GM13976 (cell line): Measurements from ENCODE around the gene CSRP3.

ENCODE experiments used
- DNase-seq: peaks from one replicate; pipeline ENCODE4 v3.0.0; 2012; ENCODE audit warnings: low spot score
- in situ Hi-C: fragments of 300-500 bp; cut with MboI; formaldehyde crosslinking; loops from one replicate; pipeline ENCODE4 v1.12.0; 2022; ENCODE audit warnings: low sequenced_read_pairs, mixed read lengths, inconsistent platforms; ENCODE audit not compliant: unreplicated experiment
- TF ChIP-seq, protein P1 (sequence below): IDR thresholded peaks from 2 replicates; pipeline ENCODE4 v1.5.1; 2012; ENCODE audit warnings: borderline replicate concordance, mild to moderate bottlenecking; ENCODE audit not compliant: insufficient read depth; ENCODE audit errors: extremely low read depth, missing control alignments, control extremely low read depth

The CSRP3 gene

DNA sequence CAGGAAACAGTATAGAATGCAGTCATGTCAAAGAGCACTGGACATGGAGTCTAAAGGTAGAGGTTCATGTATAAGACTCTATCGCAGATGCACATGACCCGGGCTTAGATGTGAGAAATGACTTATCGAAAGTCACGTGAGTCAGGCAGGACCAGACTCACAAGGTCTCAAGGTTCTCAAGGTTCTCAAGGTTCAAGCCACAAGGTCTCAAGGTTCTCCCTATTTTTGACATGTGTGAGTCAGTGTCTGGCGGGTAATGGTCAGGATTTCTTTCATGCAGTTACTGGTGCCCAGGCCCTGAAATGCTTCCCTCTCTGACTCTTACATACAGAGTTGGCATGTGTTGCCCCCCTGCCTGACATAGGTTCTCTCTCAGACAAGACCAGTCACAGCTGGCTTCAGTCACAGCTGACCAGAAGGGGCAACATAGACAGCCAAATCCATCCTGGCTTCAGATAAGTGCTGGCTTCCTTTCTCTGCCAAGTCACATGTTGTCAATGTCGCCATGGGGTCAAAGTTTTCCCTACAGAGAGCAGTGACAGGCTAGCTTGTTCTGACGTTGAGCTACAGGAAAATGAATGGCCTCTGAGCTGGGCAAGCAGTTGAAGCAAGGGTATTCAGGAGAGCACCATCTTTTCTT, 10.1 kb downstream of the CSRP3 start:
- in situ Hi-C loops: no loop called here

DNA sequence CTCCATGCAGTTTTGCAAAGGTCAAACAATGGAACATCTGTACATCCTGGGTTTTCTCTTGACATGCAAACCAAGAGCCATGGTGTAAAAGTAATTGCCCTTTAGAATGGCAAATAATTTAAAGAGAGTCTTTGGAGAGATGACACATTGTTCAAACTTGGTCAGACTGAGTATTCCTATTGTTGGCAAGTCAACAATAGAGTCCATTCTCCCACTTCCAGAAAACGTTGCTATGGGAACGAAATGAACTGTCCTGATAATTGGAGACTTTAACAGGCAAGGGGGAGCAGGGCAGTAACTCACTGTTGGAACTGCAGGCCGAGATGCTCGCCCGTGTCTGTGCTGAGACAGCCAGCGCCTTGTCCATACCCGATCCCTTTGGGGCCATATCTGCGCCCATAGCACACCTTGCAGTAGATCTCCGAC, 13.9 kb downstream of the CSRP3 start:
- in situ Hi-C loops: no loop called here
- TF ChIP-seq, protein P1, sequence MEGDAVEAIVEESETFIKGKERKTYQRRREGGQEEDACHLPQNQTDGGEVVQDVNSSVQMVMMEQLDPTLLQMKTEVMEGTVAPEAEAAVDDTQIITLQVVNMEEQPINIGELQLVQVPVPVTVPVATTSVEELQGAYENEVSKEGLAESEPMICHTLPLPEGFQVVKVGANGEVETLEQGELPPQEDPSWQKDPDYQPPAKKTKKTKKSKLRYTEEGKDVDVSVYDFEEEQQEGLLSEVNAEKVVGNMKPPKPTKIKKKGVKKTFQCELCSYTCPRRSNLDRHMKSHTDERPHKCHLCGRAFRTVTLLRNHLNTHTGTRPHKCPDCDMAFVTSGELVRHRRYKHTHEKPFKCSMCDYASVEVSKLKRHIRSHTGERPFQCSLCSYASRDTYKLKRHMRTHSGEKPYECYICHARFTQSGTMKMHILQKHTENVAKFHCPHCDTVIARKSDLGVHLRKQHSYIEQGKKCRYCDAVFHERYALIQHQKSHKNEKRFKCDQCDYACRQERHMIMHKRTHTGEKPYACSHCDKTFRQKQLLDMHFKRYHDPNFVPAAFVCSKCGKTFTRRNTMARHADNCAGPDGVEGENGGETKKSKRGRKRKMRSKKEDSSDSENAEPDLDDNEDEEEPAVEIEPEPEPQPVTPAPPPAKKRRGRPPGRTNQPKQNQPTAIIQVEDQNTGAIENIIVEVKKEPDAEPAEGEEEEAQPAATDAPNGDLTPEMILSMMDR: no peak
- DNase-seq: no peak

More for the DNA sequence above, 10.1 kb downstream of the CSRP3 start:
- TF ChIP-seq, protein P1: no peak
- no peak for DNase-seq

DNA sequence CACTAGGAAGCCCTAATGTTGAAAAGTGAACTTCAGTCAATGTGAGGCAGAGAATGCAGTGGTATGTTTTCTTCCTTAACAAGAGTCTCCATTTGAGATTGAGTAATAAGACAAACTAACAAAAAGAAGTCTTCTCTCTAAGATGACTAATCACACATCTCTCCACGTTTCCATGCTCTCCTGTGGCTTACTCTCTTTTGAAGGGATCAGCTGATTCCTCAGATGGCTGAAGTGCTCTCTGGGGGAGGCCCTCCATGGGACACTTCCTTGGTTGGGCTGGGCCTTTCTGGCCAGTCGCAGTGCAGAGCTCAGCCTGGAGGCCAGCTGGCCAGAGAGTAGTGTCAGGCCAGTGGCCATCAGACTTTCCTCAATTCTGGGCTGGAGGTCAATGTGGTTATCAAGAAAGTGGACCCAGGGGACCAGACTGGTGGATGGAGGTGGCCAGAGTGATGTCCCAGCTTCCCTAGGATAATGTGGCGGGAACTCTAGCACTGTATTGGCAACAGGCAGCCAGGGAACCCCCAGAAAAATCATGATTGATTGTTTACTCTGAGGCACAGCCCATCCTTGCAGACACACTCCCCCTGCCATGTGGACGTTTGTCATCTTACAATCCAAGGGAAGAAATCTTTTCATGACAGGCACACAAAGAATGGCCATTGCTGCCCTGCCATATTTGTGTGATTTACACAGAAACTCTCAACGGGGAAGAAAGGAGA, 14.5 kb downstream of the CSRP3 start:
- DNase-seq: no peak
- TF ChIP-seq, protein P1: no peak
- in situ Hi-C loops: no loop called here

DNA sequence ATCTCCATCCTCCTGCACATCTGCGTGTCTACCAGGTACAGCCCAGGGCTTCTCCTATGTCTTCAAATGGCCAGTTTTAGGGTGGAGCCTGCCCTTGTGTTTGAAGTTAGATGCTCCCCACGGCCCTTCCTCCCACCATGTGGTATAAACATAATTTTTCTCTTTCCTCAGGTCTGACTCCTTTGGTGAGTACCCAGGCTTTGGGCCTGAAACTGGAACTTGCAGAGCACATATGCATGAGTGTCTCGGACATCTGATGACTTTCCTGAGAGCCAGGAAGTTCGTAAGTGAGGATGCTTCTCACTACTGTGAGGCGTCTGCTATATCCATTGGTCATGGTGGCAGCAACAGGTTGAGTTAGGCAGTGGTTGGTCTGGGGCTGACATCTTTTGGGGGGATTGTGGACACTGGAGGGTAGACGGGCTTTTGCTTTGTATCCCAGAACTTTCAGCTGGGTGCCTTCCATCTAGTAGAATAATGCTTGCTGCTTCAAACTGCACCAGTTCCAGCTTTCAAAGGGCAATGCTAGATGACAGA, 16.2 kb downstream of the CSRP3 start:
- DNase-seq: no peak
- TF ChIP-seq, protein P1: no peak
- in situ Hi-C loops: no loop called here

DNA sequence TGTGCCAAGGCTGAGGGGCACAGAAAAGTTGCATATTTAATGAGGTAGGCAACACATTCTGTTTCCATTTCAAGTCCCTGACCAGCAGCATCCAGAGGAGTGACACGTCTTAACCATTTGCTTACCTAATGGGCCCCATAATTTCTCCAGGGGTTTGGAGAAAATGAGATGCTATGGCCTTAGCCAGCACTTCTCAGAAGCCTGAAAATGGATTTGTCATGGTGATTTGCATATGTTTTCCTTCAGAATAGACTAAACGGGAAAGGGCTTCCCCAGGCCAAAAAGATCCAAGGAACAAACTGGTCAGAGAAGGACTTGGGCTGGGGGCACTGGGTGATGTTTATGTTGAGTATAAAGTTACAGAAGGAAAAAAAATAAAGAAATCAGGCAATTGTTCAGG, 16.7 kb downstream of the CSRP3 start:
- DNase-seq: no peak
- in situ Hi-C loops: no loop called here
- TF ChIP-seq, protein P1: no peak

DNA sequence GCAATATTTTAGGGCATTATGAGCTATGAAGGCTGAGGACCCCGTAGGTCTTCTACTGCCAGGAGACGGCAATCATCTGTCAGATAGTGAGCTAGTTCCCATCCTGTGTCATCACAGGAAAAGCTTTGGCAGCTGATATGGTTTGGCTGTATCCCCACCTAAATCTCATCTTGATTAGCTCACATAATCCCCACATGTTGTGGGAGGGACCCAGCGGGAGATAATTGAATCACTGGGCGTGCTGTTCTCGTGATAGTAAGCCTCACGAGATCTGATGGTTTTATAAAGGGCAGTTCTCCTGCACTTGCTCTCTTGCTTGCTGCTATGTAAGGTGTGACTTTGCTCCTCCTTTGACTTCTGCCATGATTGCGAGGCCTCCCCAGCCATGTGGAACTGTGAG, 18.1 kb downstream of the CSRP3 start:
- in situ Hi-C loops: no loop called here
- TF ChIP-seq, protein P1: no peak
- DNase-seq: no peak
